GM23338 (cell line): ENCODE data around the gene CPEB2. TPM values are rescaled to one million over a fixed set of nuclear protein-coding genes. Genes with fewer than 3 reads are reported as not detected.

Experiments used
- ATAC-seq: fragments of 200-7000 bp; cut with Tn5 transposase; 3 replicates; pipeline ENCODE4 v1.9.1; 2020
- DNase-seq: peaks from one replicate; pipeline ENCODE4 v3.0.0-alpha.2; 2015; ENCODE audit warnings: low spot score
- H2AFZ ChIP-seq: fragments of 200-600 bp; sonication (generic); 2 replicates; pipeline ENCODE4 v1.8.0; 2016; ENCODE audit warnings: antibody characterized with exemption, mild to moderate bottlenecking, moderate library complexity
- H3F3A ChIP-seq: fragments of 200-600 bp; sonication (generic); replicated peaks from 2 replicates; pipeline ENCODE4 v1.8.0; 2017; ENCODE audit warnings: antibody characterized with exemption, mixed run types, low read depth
- H3K27ac ChIP-seq: fragments of 200-600 bp; sonication (generic); 2 replicates; pipeline ENCODE4 v1.6.1; 2016; ENCODE audit warnings: low read depth
- H3K27me3 ChIP-seq: fragments of 200-600 bp; sonication (generic); 2 replicates; pipeline ENCODE4 v1.8.0; 2016; ENCODE audit warnings: mild to moderate bottlenecking, mixed run types, moderate library complexity; ENCODE audit not compliant: insufficient read depth
- H3K36me3 ChIP-seq: fragments of 200-600 bp; sonication (generic); 2 replicates; pipeline ENCODE4 v1.8.0; 2016; ENCODE audit warnings: mild to moderate bottlenecking; ENCODE audit not compliant: insufficient read depth
- H3K4me1 ChIP-seq: fragments of 200-600 bp; sonication (generic); 2 replicates; pipeline ENCODE4 v1.8.0; 2016; ENCODE audit warnings: mild to moderate bottlenecking, moderate library complexity; ENCODE audit not compliant: insufficient read depth
- H3K4me2 ChIP-seq: fragments of 200-600 bp; sonication (generic); 2 replicates; pipeline ENCODE4 v1.7.1; 2017; ENCODE audit warnings: mixed run types
- H3K4me3 ChIP-seq: fragments of 200-600 bp; sonication (generic); 2 replicates; pipeline ENCODE4 v1.6.1; 2016; ENCODE audit warnings: mixed run types
- H3K79me2 ChIP-seq: fragments of 200-600 bp; sonication (generic); replicated peaks from 2 replicates; pipeline ENCODE4 v1.8.0; 2017; ENCODE audit warnings: mild to moderate bottlenecking; ENCODE audit not compliant: insufficient read depth
- H3K9me2 ChIP-seq: fragments of 200-600 bp; sonication (generic); 2 replicates; pipeline ENCODE4 v1.8.0; 2017; ENCODE audit not compliant: insufficient read depth
- H4K20me1 ChIP-seq: fragments of 200-600 bp; sonication (generic); replicated peaks from 2 replicates; pipeline ENCODE4 v1.8.0; 2017; ENCODE audit warnings: mild to moderate bottlenecking; ENCODE audit not compliant: insufficient read depth
- H3K27ac Mint-ChIP-seq: 2 replicates; pipeline ENCODE4 v1.8.0; 2020; ENCODE audit warnings: inconsistent platforms, mild to moderate bottlenecking, moderate library complexity, mixed read lengths
- H3K27me3 Mint-ChIP-seq: 3 replicates; pipeline ENCODE4 v1.8.0; 2022; ENCODE audit warnings: low read depth, mild to moderate bottlenecking, moderate library complexity, mixed read lengths, inconsistent platforms; ENCODE audit not compliant: insufficient read depth, poor library complexity
- H3K36me3 Mint-ChIP-seq: 3 replicates; pipeline ENCODE4 v1.8.0; 2021; ENCODE audit warnings: low read depth, mild to moderate bottlenecking, inconsistent platforms, moderate library complexity, mixed read lengths
- H3K4me1 Mint-ChIP-seq: 3 replicates; pipeline ENCODE4 v1.8.0; 2020; ENCODE audit warnings: mild to moderate bottlenecking, inconsistent platforms, mixed read lengths
- H3K4me3 Mint-ChIP-seq: 3 replicates; pipeline ENCODE4 v1.8.0; 2021; ENCODE audit warnings: moderate library complexity, mild to moderate bottlenecking, inconsistent platforms, mixed read lengths
- H3K9me3 Mint-ChIP-seq: 3 replicates; pipeline ENCODE4 v1.8.0; 2020; ENCODE audit warnings: moderate library complexity, mild to moderate bottlenecking, inconsistent platforms, mixed read lengths
- CREB1 ChIP-seq: fragments of 250-450 bp; sonication (Bioruptor Pico); IDR thresholded peaks from 2 replicates; pipeline ENCODE4 v1.5.0; 2020; ENCODE audit warnings: low read depth, mild to moderate bottlenecking, moderate library complexity
- ETS1 ChIP-seq: IDR thresholded peaks from 2 replicates; pipeline ENCODE4 v1.6.1; 2016; ENCODE audit warnings: antibody characterized with exemption
- EZH2 ChIP-seq: fragments of 200-600 bp; sonication (generic); IDR thresholded peaks from one replicate; pipeline ENCODE4 v1.8.0; 2017; ENCODE audit warnings: antibody characterized with exemption, mild to moderate bottlenecking, low read depth; ENCODE audit not compliant: unreplicated experiment
- EZH2phosphoT487 ChIP-seq: fragments of 200-600 bp; sonication (generic); IDR thresholded peaks from one replicate; pipeline ENCODE4 v1.8.1; 2018; ENCODE audit warnings: antibody characterized with exemption; ENCODE audit not compliant: unreplicated experiment
- JUNB ChIP-seq: IDR thresholded peaks from one replicate; pipeline ENCODE4 v1.6.1; 2016; ENCODE audit warnings: antibody characterized with exemption; ENCODE audit not compliant: unreplicated experiment
- REST ChIP-seq: IDR thresholded peaks from one replicate; pipeline ENCODE4 v1.6.1; 2018; ENCODE audit warnings: antibody characterized with exemption; ENCODE audit not compliant: unreplicated experiment
- ZNF331 ChIP-seq: fragments of 250-450 bp; sonication (Bioruptor Pico); IDR thresholded peaks from 2 replicates; pipeline ENCODE4 v1.5.0; 2020; ENCODE audit warnings: low read depth, mild to moderate bottlenecking, moderate library complexity
- ZNF462 ChIP-seq: fragments of 250-450 bp; sonication (Bioruptor Pico); IDR thresholded peaks from 2 replicates; pipeline ENCODE4 v1.5.0; 2020; ENCODE audit warnings: mild to moderate bottlenecking, moderate library complexity
- polyA plus RNA-seq: library from polyadenylated mRNA; unstranded; fragments of >200 nt; fragmentation: Nextera tagmentation; extraction: Ambion mirVana; gene quantifications from 2 replicates; pipeline ENCODE4 v1.2.1, GENCODE V29; 2016
- total RNA-seq: library from RNA; depleted of rRNA; stranded (reverse); fragments of >200 nt; shearing (Covaris generic); gene quantifications from 2 replicates; pipeline ENCODE4 v1.2.3, GENCODE V29; 2014

CPEB2 gene
- total and polyA plus RNA-seq, 2 experiments from 2014 or later = 0.66 to 2.4 TPM

- H2AFZ ChIP-seq = no peak overlapping the region
- H3K79me2 ChIP-seq = no peaks in the 10 kb centered on the region
- H3K9me2 ChIP-seq = peaks cover 7% of the 10 kb centered on the region
- H3K36me3 ChIP-seq = no peaks in the 10 kb centered on the region
- H3K4me3 Mint-ChIP-seq = no peak overlapping the region
- H3K36me3 Mint-ChIP-seq = no peaks in the 10 kb centered on the region
- H4K20me1 ChIP-seq = no peaks in the 10 kb centered on the region
- H3K9me3 Mint-ChIP-seq = peaks cover 6% of the 10 kb centered on the region; the same call in 2 of the 3 replicates
- no peak overlapping the region for H3K27ac Mint-ChIP-seq
- TF ChIP-seq CREB1 (CRISPR knock-in tag) (no peak), ETS1 (no peak), ZNF331 (CRISPR knock-in tag) (no peak), EZH2phosphoT487 (no peak), ZNF462 (CRISPR knock-in tag) (no peak), JUNB (no peak), EZH2 (no peak), REST (no peak)
- H3K27me3 Mint-ChIP-seq = no peaks in the 10 kb centered on the region
- no peaks in the 10 kb centered on the region for H3K4me1 Mint-ChIP-seq
- ATAC-seq (no peak), DNase-seq (no peak)
- H3K4me3 ChIP-seq = no peak overlapping the region
- no peak overlapping the region for H3K4me2 ChIP-seq
- no peaks in the 10 kb centered on the region for H3K4me1 ChIP-seq
- H3K27me3 ChIP-seq = no peaks in the 10 kb centered on the region
- H3K27ac ChIP-seq = no peak overlapping the region
- no peaks in the 10 kb centered on the region for H3F3A ChIP-seq
These were observed 98.9 kb downstream of the CPEB2 start for GRCh38 chr4:15100994-15101695.
